ENCODE results near the gene ZNF732. TPM values are rescaled to one million over a fixed set of nuclear protein-coding genes. Genes with fewer than 3 reads are reported as not detected.
"Not testable (repeated sequence)": the region's sequence is repeated elsewhere in the genome, so short reads cannot be mapped to it uniquely, and the experiment has no call there.

ZNF732 gene
- total RNA-seq (2014; rRNA removed) = not detected in 2 replicates
- polyA plus RNA-seq (2012) = not detected

GRCh38 chr4:304969-305680, at the start of gene ZNF732:
Gene ZNF732, minus strand, starts transcription at chr4:305474. Its CDS starts 164 bp downstream, at chr4:305310.
- DNase-seq (ENCODE audit: low read depth) = no peak

GRCh38 chr4:340011-340410, 34.7 kb upstream of the ZNF732 start:
- DNase-seq (ENCODE audit: low read depth) = no peak

GRCh38 chr4:338759-339097, 33.5 kb upstream of the ZNF732 start:
- no peak for DNase-seq (ENCODE audit: low read depth)

- peak; percentile 36 for DNase-seq (ENCODE audit: low read depth)
These were observed 32.9 kb upstream of the ZNF732 start for GRCh38 chr4:337932-338758.

- DNase-seq (ENCODE audit: low read depth) = peak; percentile 98
These were observed 32.1 kb upstream of the ZNF732 start, which contains the start of gene ZNF141 for GRCh38 chr4:337143-337931. Gene ZNF141, plus strand, starts transcription at chr4:337814. Its CDS starts 170 bp downstream, at chr4:337984.

- no peak for DNase-seq (ENCODE audit: low read depth)
These were observed 31.5 kb upstream of the ZNF732 start for GRCh38 chr4:336893-337142.

GRCh38 chr4:336099-336892, 31.0 kb upstream of the ZNF732 start:
- DNase-seq (ENCODE audit: low read depth) = no peak

- DNase-seq (ENCODE audit: low read depth) = no peak
These were observed 30.2 kb upstream of the ZNF732 start for GRCh38 chr4:335515-335914.

GRCh38 chr4:328729-329128, 23.5 kb upstream of the ZNF732 start:
- no peak for DNase-seq (ENCODE audit: low read depth)

- no peak for DNase-seq (ENCODE audit: low read depth)
These were observed 9.1 kb upstream of the ZNF732 start for GRCh38 chr4:314296-314903.

- DNase-seq (ENCODE audit: low read depth) = no peak
These were observed 4.5 kb upstream of the ZNF732 start for GRCh38 chr4:309807-310206.

GRCh38 chr4:306551-306961, 1.3 kb upstream of the ZNF732 start:
- DNase-seq (ENCODE audit: low read depth) = no peak

- DNase-seq (ENCODE audit: low read depth) = not testable (repeated sequence)
These were observed 758 bp downstream of the ZNF732 start for GRCh38 chr4:304516-304915.

GRCh38 chr4:302381-302780, 2.9 kb downstream of the ZNF732 start:
- no peak for DNase-seq (ENCODE audit: low read depth)

GRCh38 chr4:294732-295131, 10.5 kb downstream of the ZNF732 start:
- no peak for DNase-seq (ENCODE audit: low read depth)

GRCh38 chr4:288891-289290, 16.4 kb downstream of the ZNF732 start:
- no peak for DNase-seq (ENCODE audit: low read depth)

- DNase-seq (ENCODE audit: low read depth) = no peak
These were observed 31.8 kb downstream of the ZNF732 start for GRCh38 chr4:273309-274017.

- no peak for DNase-seq (ENCODE audit: low read depth)
These were observed 33.7 kb downstream of the ZNF732 start for GRCh38 chr4:271492-272103.

- DNase-seq (ENCODE audit: low read depth) = not testable (repeated sequence)
These were observed 46.0 kb downstream of the ZNF732 start for GRCh38 chr4:259240-259639.

- no peak for DNase-seq (ENCODE audit: low read depth)
These were observed 48.8 kb downstream of the ZNF732 start for GRCh38 chr4:256492-256891.
